WTC11 (cell line): Measurements from ENCODE around the gene RPL21.

ENCODE experiments used
- JUN ChIP-seq: sonication (generic); formaldehyde crosslinking; IDR thresholded peaks from 2 replicates; pipeline ENCODE4 v1.8.0; 2023; ENCODE audit warnings: mild to moderate bottlenecking, missing genetic modification reagents
- NFYB ChIP-seq: sonication (generic); formaldehyde crosslinking; conservative IDR thresholded peaks from 2 replicates; pipeline ENCODE4 v1.8.0; 2022; ENCODE audit warnings: low read depth, missing genetic modification reagents

DNA sequence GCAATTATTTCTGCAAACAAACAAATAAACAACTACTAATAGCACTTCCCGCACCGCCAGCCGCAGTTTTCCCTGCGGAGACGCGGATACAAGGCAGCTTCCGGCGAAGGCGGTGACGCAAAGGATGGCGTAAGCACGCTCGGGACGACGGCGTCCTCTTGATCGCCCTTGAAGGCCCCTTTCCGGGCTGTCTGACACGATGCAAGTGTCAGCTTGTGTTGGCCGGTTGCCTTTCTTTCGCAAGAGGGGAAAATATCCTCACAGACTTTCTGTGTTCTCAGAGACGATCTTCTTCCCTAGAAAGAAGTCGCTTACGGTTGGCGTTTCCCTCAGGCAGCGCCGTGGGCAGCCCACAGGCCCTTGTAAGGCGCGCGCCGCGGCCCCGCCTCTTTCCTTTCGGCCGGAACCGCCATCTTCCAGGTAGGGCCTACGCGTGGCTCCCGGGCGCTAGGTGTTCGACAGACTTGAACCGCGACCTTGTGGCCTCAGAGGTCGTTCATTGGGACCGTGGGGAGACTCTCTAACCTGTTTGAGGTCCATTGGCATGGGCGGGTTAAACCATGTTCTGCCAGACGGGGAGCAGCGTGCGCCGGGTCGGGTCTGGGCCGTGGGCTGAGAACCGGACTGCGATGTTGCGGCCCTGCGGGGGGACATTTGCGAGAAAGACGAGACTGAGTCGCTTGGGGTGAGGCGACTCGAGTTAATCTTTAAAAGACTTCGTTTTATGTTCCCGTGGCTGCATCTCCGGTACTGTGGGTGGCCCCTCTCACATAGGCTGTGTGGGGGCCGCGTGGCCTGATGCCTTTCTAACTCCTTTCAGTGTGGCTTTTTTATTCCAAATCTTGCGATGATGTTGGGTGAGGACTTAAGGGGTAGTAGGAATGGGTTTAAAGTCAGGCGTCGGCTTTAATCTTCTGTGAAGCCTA lies at the start of gene RPL21:
- TF ChIP-seq NFYB (CRISPR knock-in tag): no peak
- TF ChIP-seq JUN (CRISPR knock-in tag): peak; percentile 60; the same call in 1 of the 2 replicates
